HFF-Myc (cell line): ENCODE data around the gene ACVR2B.
A peak's percentile ranks its signal among the peaks of the same experiment; 100 is the strongest.

Experiments
- DNase-seq: peaks from one replicate; pipeline ENCODE4 v3.0.0-alpha.2; 2011; ENCODE audit warnings: low read depth; ENCODE audit errors: extremely low read depth
- H3K4me3 ChIP-seq: replicated peaks from 2 replicates; pipeline ENCODE4 v1.5.1; 2011; ENCODE audit warnings: low read depth, mild to moderate bottlenecking, control low read depth, low read length
- TF ChIP-seq, protein P1 (sequence below): IDR thresholded peaks from 2 replicates; pipeline ENCODE4 v1.5.1; 2012; ENCODE audit warnings: mild to moderate bottlenecking, low read depth, low read length, control low read depth; ENCODE audit errors: missing control alignments

The ACVR2B gene

GRCh38 chr3:38519651-38520050 is 66.0 kb downstream of the ACVR2B start:
- no peak overlapping the region for H3K4me3 ChIP-seq
- no peak for DNase-seq
- TF ChIP-seq, protein P1, sequence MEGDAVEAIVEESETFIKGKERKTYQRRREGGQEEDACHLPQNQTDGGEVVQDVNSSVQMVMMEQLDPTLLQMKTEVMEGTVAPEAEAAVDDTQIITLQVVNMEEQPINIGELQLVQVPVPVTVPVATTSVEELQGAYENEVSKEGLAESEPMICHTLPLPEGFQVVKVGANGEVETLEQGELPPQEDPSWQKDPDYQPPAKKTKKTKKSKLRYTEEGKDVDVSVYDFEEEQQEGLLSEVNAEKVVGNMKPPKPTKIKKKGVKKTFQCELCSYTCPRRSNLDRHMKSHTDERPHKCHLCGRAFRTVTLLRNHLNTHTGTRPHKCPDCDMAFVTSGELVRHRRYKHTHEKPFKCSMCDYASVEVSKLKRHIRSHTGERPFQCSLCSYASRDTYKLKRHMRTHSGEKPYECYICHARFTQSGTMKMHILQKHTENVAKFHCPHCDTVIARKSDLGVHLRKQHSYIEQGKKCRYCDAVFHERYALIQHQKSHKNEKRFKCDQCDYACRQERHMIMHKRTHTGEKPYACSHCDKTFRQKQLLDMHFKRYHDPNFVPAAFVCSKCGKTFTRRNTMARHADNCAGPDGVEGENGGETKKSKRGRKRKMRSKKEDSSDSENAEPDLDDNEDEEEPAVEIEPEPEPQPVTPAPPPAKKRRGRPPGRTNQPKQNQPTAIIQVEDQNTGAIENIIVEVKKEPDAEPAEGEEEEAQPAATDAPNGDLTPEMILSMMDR: no peak

DNA sequence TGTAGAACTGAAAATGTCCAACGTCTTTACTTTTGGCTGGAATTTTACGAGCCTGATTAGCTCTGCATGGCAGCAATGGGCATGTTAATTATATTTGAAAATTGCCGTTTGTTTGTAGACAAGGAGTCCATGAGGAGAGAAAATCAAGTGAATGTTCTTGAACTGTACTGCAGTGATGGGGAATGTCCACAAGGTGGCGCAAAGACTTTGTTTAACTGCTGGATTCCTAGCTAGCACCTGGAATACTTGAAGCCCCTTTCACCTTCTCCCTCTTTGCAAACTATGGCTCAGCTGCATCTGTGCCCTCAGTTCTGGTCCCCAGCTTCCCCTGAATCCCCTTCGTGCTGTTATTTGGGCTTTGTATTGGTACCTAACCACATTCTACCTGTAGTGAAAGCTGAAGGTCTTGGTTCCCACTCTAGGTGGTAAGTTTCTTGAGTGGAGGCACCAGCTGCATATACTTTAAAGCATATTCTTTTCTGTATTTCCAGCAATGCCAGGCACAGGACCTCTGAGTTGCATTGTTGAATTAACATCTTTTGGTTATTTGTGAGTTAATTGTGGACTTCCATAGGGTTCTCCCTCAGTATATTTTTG is 67.8 kb downstream of the ACVR2B start:
- peak; percentile 49 for DNase-seq
- TF ChIP-seq, protein P1: peak; percentile 89

DNA sequence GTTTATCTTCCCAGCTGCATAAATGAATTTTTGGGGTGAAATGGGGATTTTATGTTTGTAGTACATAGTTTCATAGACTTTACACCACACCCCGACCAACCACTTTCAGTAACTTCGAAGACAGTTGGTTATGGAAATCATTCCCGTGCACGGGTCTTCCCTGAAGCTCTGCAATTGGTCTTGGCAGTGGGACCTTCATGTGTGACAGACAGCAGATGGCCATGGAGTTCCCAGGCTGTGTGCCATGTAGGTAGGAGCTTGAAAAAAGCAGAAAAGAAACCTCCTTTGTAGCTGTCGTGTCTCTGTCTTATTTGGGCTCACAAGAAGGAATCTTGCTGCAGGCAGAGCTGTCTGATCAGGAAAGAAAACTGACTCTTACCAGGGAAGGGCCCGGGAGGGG is 68.3 kb downstream of the ACVR2B start:
- H3K4me3 ChIP-seq: no peak overlapping the region
- DNase-seq: no peak
- TF ChIP-seq, protein P1: no peak

More for the DNA sequence above, 67.8 kb downstream of the ACVR2B start:
- H3K4me3 ChIP-seq: no peak overlapping the region

GRCh38 chr3:38524141-38524739 is 70.5 kb downstream of the ACVR2B start:
- DNase-seq: no peak
- H3K4me3 ChIP-seq: no peak overlapping the region
- TF ChIP-seq, protein P1: no peak

- no peak for DNase-seq
- TF ChIP-seq, protein P1: no peak
- no peak overlapping the region for H3K4me3 ChIP-seq
Measured at GRCh38 chr3:38526792-38527191, 73.1 kb downstream of the ACVR2B start.

GRCh38 chr3:38528457-38528856 is 74.8 kb downstream of the ACVR2B start:
- DNase-seq: no peak
- TF ChIP-seq, protein P1: peak; percentile 17
- no peak overlapping the region for H3K4me3 ChIP-seq

- no peak for DNase-seq
- TF ChIP-seq, protein P1: no peak
Measured at GRCh38 chr3:38532529-38532928, 78.8 kb downstream of the ACVR2B start.

More at GRCh38 chr3:38532529-38532928, 78.8 kb downstream of the ACVR2B start:
- no peak overlapping the region for H3K4me3 ChIP-seq
